GM12878 (cell line): Measurements from ENCODE around the gene IL20RB. TPM values are rescaled to one million over a fixed set of nuclear protein-coding genes. Genes with fewer than 3 reads are reported as not detected.

Experiments
- ASH2L ChIP-seq: fragments of 300-600, 200-600 bp; sonication (generic); IDR thresholded peaks from 2 replicates; pipeline ENCODE4 v1.6.1; 2017; ENCODE audit warnings: low read depth, mild to moderate bottlenecking, borderline replicate concordance
- BCL11A ChIP-seq: IDR thresholded peaks from 2 replicates; pipeline ENCODE4 v1.6.1; 2011; ENCODE audit warnings: low read depth, low read length
- CBFB ChIP-seq: IDR thresholded peaks from 2 replicates; pipeline ENCODE4 v1.6.1; 2016; ENCODE audit warnings: antibody characterized with exemption, low read depth
- CHD2 ChIP-seq: IDR thresholded peaks from 2 replicates; pipeline ENCODE4 v1.6.1; 2011; ENCODE audit warnings: low read depth, low read length, improper control_type of control experiment, borderline replicate concordance
- CHD4 ChIP-seq: fragments of 200-600 bp; sonication (generic); IDR thresholded peaks from 2 replicates; pipeline ENCODE4 v1.6.1; 2016; ENCODE audit warnings: mild to moderate bottlenecking
- E2F8 ChIP-seq: fragments of 450-650 bp; IDR thresholded peaks from 2 replicates; pipeline ENCODE4 v1.6.1; 2018; ENCODE audit warnings: mild to moderate bottlenecking, low read depth, moderate library complexity; ENCODE audit not compliant: partially characterized antibody
- HCFC1 ChIP-seq: fragments of 150-350 bp; IDR thresholded peaks from 2 replicates; pipeline ENCODE4 v1.6.1; 2014; ENCODE audit warnings: low read length
- IRF5 ChIP-seq: fragments of 450-650 bp; IDR thresholded peaks from 2 replicates; pipeline ENCODE4 v1.6.1; 2017; ENCODE audit warnings: borderline replicate concordance
- KAT2A ChIP-seq: conservative IDR thresholded peaks from 2 replicates; pipeline ENCODE4 v1.6.1; 2011; ENCODE audit warnings: low read depth, low read length; ENCODE audit not compliant: control insufficient read depth
- MTA3 ChIP-seq: IDR thresholded peaks from 2 replicates; pipeline ENCODE4 v1.6.1; 2012; ENCODE audit warnings: low read length, inconsistent platforms, borderline replicate concordance
- NR2C1 ChIP-seq: fragments of 450-650 bp; IDR thresholded peaks from 2 replicates; pipeline ENCODE4 v1.6.1; 2017; ENCODE audit warnings: antibody characterized with exemption, mild to moderate bottlenecking, moderate library complexity
- NR2C2 ChIP-seq: IDR thresholded peaks from 2 replicates; pipeline ENCODE4 v1.6.1; 2011; ENCODE audit warnings: borderline replicate concordance, low read depth; ENCODE audit not compliant: control insufficient read depth, insufficient read length
- POU2F2 ChIP-seq: IDR thresholded peaks from 3 replicates; pipeline ENCODE4 v1.6.1; 2011; ENCODE audit warnings: low read depth, mild to moderate bottlenecking, low read length, borderline replicate concordance
- SIN3A ChIP-seq: IDR thresholded peaks from 2 replicates; pipeline ENCODE4 v1.6.1; 2012; ENCODE audit warnings: low read depth, low read length, improper control_type of control experiment
- SKIL ChIP-seq: fragments of 450-650 bp; IDR thresholded peaks from 2 replicates; pipeline ENCODE4 v1.6.1; 2017; ENCODE audit warnings: mild to moderate bottlenecking, low read depth, inconsistent platforms; ENCODE audit not compliant: poor library complexity, severe bottlenecking
- ZNF384 ChIP-seq: IDR thresholded peaks from 2 replicates; pipeline ENCODE4 v1.6.1; 2012; ENCODE audit warnings: low read depth, mild to moderate bottlenecking, low read length, improper control_type of control experiment, borderline replicate concordance
- ZNF622 ChIP-seq: fragments of 450-650 bp; IDR thresholded peaks from 2 replicates; pipeline ENCODE4 v1.6.1; 2017; ENCODE audit warnings: mild to moderate bottlenecking, inconsistent platforms
- polyA plus RNA-seq, 11 experiments: library from polyadenylated mRNA; depleted of rRNA in 4 of 11; unstranded in 6 of 11; stranded (reverse) in 5 of 11; fragments of >200 nt; fragmentation: Nextera tagmentation in 4 of 11; fragmentation: Illumina TruSeq in 1 of 11; extraction: Ambion mirVana in 4 of 11; extraction: Trizol in 1 of 11; gene quantifications; 1 replicate in 1 of 11; 2 replicates in 10 of 11; pipeline versions ENCODE4 v1.2.1 to v1.2.3, GENCODE V29; 2011 to 2016; ENCODE audit warnings: inconsistent platforms in 2 of 11, missing spikeins in 2 of 11, low read depth in 1 of 11
- total RNA-seq, 4 experiments: library from RNA; depleted of rRNA in 3 of 4; stranded (reverse); fragments of >200 nt in 3 of 4; fragmentation: Illumina TruSeq in 1 of 4; extraction: Trizol in 1 of 4; gene quantifications; 2 replicates each; pipeline versions ENCODE4 v1.2.1 to v1.2.3, GENCODE V29; 2013 to 2021
- TF ChIP-seq, protein P1 (sequence below): fragments of 450-650 bp; IDR thresholded peaks from 2 replicates; pipeline ENCODE4 v1.6.1; 2017; ENCODE audit warnings: mild to moderate bottlenecking, moderate library complexity
- TF ChIP-seq, protein P2 (sequence below): IDR thresholded peaks from 2 replicates; pipeline ENCODE4 v1.6.1; 2012; ENCODE audit warnings: low read depth, low read length, improper control_type of control experiment

Gene IL20RB
- total and polyA plus RNA-seq, 10 of the 15 experiments (the other 5 are each of a cell fraction or from before 2014, with no cell fraction given) = 0.21 to 1.1 (median 0.54) TPM

DNA sequence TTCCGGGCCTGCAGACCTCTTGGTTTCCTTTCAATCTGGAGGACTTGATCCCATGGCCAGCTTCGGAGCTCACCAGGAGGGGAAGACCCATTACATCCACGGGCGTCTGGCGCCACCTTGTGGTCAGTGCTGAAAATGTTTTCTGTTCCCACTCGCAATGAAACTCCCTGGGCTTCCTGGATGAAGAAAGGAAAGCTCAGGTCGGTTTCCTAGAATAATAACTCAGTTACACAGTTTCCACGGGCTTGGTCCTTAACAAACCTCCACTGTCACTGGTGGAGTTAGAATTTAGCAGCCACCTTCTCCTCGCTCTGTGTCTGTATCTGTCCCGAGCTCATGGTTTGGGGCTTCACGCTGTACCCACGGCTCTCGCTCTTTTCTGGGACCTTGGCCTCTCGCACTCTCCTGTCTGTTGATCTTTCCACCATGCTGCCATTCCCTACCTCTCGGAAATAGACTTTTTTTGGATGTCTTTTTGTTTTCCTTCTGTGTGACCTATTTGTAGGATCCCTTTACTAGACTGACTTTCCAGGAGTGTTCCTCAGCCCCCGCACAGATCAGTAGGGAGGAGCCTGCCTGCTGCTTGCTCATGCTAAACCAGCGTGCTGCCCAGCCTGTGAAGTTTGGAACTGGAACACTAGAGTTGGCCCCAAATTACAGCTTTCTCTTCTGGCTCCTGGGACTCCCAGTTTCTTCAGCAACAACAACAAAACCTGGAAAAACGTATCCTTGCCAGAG is 56.3 kb downstream of the IL20RB start (continued):
- TF ChIP-seq ASH2L (no peak), CHD2 (no peak), POU2F2 (0 out of 3 replicates have a peak, but pooled peaks have one; percentile 50), CBFB (no peak), NR2C2 (no peak), HCFC1 (no peak), ZNF622 (no peak), SIN3A (no peak), SKIL (peak; percentile 67), BCL11A (no peak), MTA3 (no peak), E2F8 (no peak), ZNF384 (no peak), CHD4 (no peak), NR2C1 (no peak), KAT2A (no peak), IRF5 (no peak)
- TF ChIP-seq, protein P1, sequence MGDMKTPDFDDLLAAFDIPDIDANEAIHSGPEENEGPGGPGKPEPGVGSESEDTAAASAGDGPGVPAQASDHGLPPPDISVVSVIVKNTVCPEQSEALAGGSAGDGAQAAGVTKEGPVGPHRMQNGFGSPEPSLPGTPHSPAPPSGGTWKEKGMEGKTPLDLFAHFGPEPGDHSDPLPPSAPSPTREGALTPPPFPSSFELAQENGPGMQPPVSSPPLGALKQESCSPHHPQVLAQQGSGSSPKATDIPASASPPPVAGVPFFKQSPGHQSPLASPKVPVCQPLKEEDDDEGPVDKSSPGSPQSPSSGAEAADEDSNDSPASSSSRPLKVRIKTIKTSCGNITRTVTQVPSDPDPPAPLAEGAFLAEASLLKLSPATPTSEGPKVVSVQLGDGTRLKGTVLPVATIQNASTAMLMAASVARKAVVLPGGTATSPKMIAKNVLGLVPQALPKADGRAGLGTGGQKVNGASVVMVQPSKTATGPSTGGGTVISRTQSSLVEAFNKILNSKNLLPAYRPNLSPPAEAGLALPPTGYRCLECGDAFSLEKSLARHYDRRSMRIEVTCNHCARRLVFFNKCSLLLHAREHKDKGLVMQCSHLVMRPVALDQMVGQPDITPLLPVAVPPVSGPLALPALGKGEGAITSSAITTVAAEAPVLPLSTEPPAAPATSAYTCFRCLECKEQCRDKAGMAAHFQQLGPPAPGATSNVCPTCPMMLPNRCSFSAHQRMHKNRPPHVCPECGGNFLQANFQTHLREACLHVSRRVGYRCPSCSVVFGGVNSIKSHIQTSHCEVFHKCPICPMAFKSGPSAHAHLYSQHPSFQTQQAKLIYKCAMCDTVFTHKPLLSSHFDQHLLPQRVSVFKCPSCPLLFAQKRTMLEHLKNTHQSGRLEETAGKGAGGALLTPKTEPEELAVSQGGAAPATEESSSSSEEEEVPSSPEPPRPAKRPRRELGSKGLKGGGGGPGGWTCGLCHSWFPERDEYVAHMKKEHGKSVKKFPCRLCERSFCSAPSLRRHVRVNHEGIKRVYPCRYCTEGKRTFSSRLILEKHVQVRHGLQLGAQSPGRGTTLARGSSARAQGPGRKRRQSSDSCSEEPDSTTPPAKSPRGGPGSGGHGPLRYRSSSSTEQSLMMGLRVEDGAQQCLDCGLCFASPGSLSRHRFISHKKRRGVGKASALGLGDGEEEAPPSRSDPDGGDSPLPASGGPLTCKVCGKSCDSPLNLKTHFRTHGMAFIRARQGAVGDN = no peak
- TF ChIP-seq, protein P2, sequence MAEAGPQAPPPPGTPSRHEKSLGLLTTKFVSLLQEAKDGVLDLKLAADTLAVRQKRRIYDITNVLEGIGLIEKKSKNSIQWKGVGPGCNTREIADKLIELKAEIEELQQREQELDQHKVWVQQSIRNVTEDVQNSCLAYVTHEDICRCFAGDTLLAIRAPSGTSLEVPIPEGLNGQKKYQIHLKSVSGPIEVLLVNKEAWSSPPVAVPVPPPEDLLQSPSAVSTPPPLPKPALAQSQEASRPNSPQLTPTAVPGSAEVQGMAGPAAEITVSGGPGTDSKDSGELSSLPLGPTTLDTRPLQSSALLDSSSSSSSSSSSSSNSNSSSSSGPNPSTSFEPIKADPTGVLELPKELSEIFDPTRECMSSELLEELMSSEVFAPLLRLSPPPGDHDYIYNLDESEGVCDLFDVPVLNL = no peak
